ENCODE measurements around the gene MRPL45.

MRPL45 gene

DNA sequence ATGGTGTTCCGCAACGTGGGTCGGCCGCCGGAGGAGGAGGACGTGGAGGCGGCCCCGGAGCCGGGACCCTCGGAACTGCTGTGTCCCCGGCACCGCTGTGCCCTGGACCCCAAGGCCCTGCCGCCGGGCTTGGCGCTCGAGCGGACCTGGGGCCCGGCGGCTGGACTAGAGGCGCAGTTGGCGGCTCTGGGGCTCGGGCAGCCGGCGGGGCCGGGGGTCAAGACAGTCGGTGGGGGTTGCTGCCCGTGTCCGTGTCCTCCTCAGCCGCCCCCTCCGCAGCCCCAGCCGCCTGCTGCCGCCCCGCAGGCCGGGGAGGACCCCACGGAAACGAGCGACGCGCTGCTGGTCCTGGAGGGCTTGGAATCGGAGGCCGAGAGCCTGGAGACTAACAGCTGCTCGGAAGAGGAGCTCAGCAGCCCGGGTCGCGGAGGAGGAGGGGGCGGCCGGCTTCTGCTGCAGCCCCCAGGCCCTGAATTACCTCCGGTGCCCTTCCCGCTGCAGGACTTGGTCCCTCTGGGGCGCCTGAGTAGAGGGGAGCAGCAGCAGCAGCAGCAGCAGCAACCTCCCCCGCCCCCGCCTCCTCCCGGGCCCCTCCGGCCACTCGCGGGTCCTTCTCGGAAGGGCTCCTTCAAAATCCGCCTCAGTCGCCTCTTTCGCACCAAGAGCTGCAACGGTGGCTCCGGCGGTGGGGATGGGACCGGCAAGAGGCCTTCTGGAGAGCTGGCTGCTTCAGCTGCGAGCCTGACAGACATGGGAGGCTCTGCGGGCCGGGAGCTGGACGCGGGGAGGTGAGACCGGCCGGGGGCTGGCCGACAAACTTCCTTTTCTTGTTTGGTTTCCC is 55.5 kb downstream of the MRPL45 start:
- Histone ChIP-seq H3K27ac (replicated peaks; ENCODE audit: low read length) (no peak overlapping the region), H2AK5ac (ENCODE audit: low read depth, low read length) (peak overlapping the region; percentile 94), H3K9ac (ENCODE audit: low read depth, low read length, poor library complexity) (peak overlapping the region; percentile 95), H2BK120ac (ENCODE audit: low read depth, low read length) (peak overlapping the region; percentile 40), H3K4me2 (ENCODE audit: insufficient read depth, low read length, poor library complexity, severe bottlenecking) (peak overlapping the region; percentile 82), H2BK15ac (ENCODE audit: low read length) (peak overlapping the region; percentile 67), H3K4me3 (ENCODE audit: low read length in 2 of 2) (peak overlapping the region; percentile 74 to 85), H3K4ac (ENCODE audit: low read length) (no peak overlapping the region), H3K9me3 (replicated peaks in 1 of 2; ENCODE audit: control insufficient read depth in 2 of 2, insufficient read depth in 1 of 2, low read depth in 1 of 2, low read length in 2 of 2) (no peaks in the 10 kb centered on the region), H3K14ac (ENCODE audit: low read length) (peak overlapping the region; percentile 90), H3K4me1 (ENCODE audit: control insufficient read depth in 2 of 2, insufficient read depth in 1 of 2, low read depth in 1 of 2, low read length in 2 of 2) (peaks cover 12 to 13% of the 10 kb centered on the region in 2 donors), H4K91ac (ENCODE audit: low read depth, low read length, poor library complexity) (no peak overlapping the region), H3K79me1 (ENCODE audit: low read depth, low read length) (peaks cover 7% of the 10 kb centered on the region), H3K23ac (ENCODE audit: low read depth, low read length, poor library complexity) (peak overlapping the region; percentile 73), H2AFZ (ENCODE audit: low read length) (peak overlapping the region; percentile 90), H2BK5ac (ENCODE audit: low read length) (peak overlapping the region; percentile 39), H3K36me3 (replicated peaks in 1 of 2; ENCODE audit: control insufficient read depth in 2 of 2, insufficient read depth in 2 of 2, low read length in 2 of 2) (no peaks in the 10 kb centered on the region), H2BK12ac (ENCODE audit: low read length) (no peak overlapping the region), H4K8ac (ENCODE audit: low read depth, low read length) (no peak overlapping the region), H3K27me3 (ENCODE audit: control insufficient read depth in 3 of 3, insufficient read depth in 3 of 3, low read depth in 1 of 3, low read length in 3 of 3) (no peaks in the 10 kb centered on the region), H3K18ac (ENCODE audit: low read length) (peak overlapping the region; percentile 96)
- WGBS, 2 donors (ENCODE audit: extremely low coverage in 2 of 2, insufficient read length in 2 of 2, insufficient replicate concordance in 1 of 2) = no CpG with 5 or more reads among the region's 72 CpGs
- no peak for DNase-seq (ENCODE audit: low spot score)

DNA sequence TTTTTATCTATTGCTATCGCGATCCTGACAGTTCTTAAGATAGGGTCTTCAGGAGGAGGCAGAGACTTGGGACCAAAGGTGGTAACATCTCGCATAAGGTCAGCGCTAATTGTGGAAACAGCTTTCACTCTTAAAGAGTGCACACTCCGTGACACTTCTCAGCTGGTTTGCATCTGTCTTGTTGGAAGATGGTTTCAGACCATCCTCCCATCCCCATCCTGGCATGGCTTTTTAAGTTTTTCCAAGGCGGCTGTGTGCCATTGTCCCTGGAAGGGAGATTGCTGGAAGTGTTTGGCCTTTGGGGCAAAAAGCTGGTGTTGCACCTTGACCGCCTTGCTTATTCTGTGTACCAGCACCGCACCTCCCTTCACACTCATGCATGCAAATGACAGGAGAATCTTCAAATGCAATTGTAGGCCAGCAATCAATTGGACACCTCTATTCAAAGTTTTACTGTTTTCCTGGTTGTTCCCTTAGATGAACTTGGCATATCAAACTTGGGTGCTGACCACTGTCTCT is 56.2 kb downstream of the MRPL45 start:
- no CpG with 5 or more reads among the region's 8 CpGs for WGBS, 2 donors (ENCODE audit: extremely low coverage in 2 of 2, insufficient read length in 2 of 2, insufficient replicate concordance in 1 of 2)
- H3K27me3 ChIP-seq (ENCODE audit: control insufficient read depth in 3 of 3, insufficient read depth in 3 of 3, low read depth in 1 of 3, low read length in 3 of 3) = no peaks in the 10 kb centered on the region

DNA sequence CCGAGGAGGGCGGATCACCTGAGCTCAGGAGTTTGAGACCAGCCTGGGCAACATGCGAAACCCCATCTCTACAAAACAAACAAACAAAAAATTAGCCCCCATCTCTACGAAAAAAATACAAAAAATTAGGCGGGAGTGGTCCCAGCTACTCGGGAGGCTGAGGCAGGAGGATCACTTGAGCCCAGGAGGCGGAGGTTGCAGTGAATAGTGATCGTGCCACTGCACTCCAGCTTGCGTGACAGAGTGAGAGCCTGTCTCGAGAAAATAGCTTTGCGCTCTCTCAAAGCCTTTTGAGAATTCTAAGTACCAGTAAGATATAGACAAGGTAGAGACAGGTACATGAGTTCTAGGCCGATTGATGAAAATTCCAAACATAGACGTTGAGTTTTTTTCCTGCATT is 56.7 kb downstream of the MRPL45 start:
- no peaks in the 10 kb centered on the region for H3K27me3 ChIP-seq (ENCODE audit: control insufficient read depth in 3 of 3, insufficient read depth in 3 of 3, low read depth in 1 of 3, low read length in 3 of 3)
- H2BK15ac ChIP-seq (ENCODE audit: low read length) = no peak overlapping the region
- no peak overlapping the region for H3K4ac ChIP-seq (ENCODE audit: low read length)
- H3K4me1 ChIP-seq (ENCODE audit: control insufficient read depth in 2 of 2, insufficient read depth in 1 of 2, low read depth in 1 of 2, low read length in 2 of 2) = peaks cover 12 to 13% of the 10 kb centered on the region in 2 donors
- peak overlapping the region in 1 of 2 donors; percentile 74 for H3K4me3 ChIP-seq (ENCODE audit: low read length in 2 of 2)
- no peak overlapping the region for H4K8ac ChIP-seq (ENCODE audit: low read depth, low read length)
- H3K23ac ChIP-seq (ENCODE audit: low read depth, low read length, poor library complexity) = no peak overlapping the region
- WGBS, 2 donors (ENCODE audit: extremely low coverage in 2 of 2, insufficient read length in 2 of 2, insufficient replicate concordance in 1 of 2) = no CpG with 5 or more reads among the region's 13 CpGs
- H3K79me1 ChIP-seq (ENCODE audit: low read depth, low read length) = peaks cover 7% of the 10 kb centered on the region
- no peaks in the 10 kb centered on the region for H3K9me3 ChIP-seq (replicated peaks in 1 of 2; ENCODE audit: control insufficient read depth in 2 of 2, insufficient read depth in 1 of 2, low read depth in 1 of 2, low read length in 2 of 2)
- H2BK120ac ChIP-seq (ENCODE audit: low read depth, low read length) = no peak overlapping the region
- H2BK12ac ChIP-seq (ENCODE audit: low read length) = no peak overlapping the region
- no peak overlapping the region for H3K14ac ChIP-seq (ENCODE audit: low read length)
- no peaks in the 10 kb centered on the region for H3K36me3 ChIP-seq (replicated peaks in 1 of 2; ENCODE audit: control insufficient read depth in 2 of 2, insufficient read depth in 2 of 2, low read length in 2 of 2)
- no peak for DNase-seq (ENCODE audit: low spot score)
- peak overlapping the region; percentile 22 for H3K4me2 ChIP-seq (ENCODE audit: insufficient read depth, low read length, poor library complexity, severe bottlenecking)
- H2BK5ac ChIP-seq (ENCODE audit: low read length) = no peak overlapping the region
- no peak overlapping the region for H2AFZ ChIP-seq (ENCODE audit: low read length)
- no peak overlapping the region for H3K9ac ChIP-seq (ENCODE audit: low read depth, low read length, poor library complexity)
- H3K27ac ChIP-seq (replicated peaks; ENCODE audit: low read length) = no peak overlapping the region
- H3K18ac ChIP-seq (ENCODE audit: low read length) = no peak overlapping the region
- no peak overlapping the region for H2AK5ac ChIP-seq (ENCODE audit: low read depth, low read length)
- H4K91ac ChIP-seq (ENCODE audit: low read depth, low read length, poor library complexity) = no peak overlapping the region

More for the DNA sequence above, 56.2 kb downstream of the MRPL45 start:
- Histone ChIP-seq H3K9ac (ENCODE audit: low read depth, low read length, poor library complexity) (no peak overlapping the region), H3K36me3 (replicated peaks in 1 of 2; ENCODE audit: control insufficient read depth in 2 of 2, insufficient read depth in 2 of 2, low read length in 2 of 2) (no peaks in the 10 kb centered on the region), H3K79me1 (ENCODE audit: low read depth, low read length) (peaks cover 7% of the 10 kb centered on the region), H3K27ac (replicated peaks; ENCODE audit: low read length) (no peak overlapping the region), H2AK5ac (ENCODE audit: low read depth, low read length) (no peak overlapping the region), H3K4me3 (ENCODE audit: low read length in 2 of 2) (peak overlapping the region; percentile 74 to 85), H2BK120ac (ENCODE audit: low read depth, low read length) (no peak overlapping the region), H2BK5ac (ENCODE audit: low read length) (no peak overlapping the region), H2BK15ac (ENCODE audit: low read length) (no peak overlapping the region), H2BK12ac (ENCODE audit: low read length) (no peak overlapping the region), H4K91ac (ENCODE audit: low read depth, low read length, poor library complexity) (no peak overlapping the region), H3K4me2 (ENCODE audit: insufficient read depth, low read length, poor library complexity, severe bottlenecking) (peak overlapping the region; percentile 82), H3K14ac (ENCODE audit: low read length) (no peak overlapping the region), H3K23ac (ENCODE audit: low read depth, low read length, poor library complexity) (no peak overlapping the region), H3K4ac (ENCODE audit: low read length) (no peak overlapping the region), H3K9me3 (replicated peaks in 1 of 2; ENCODE audit: control insufficient read depth in 2 of 2, insufficient read depth in 1 of 2, low read depth in 1 of 2, low read length in 2 of 2) (no peaks in the 10 kb centered on the region), H2AFZ (ENCODE audit: low read length) (no peak overlapping the region), H3K18ac (ENCODE audit: low read length) (no peak overlapping the region), H4K8ac (ENCODE audit: low read depth, low read length) (no peak overlapping the region), H3K4me1 (ENCODE audit: control insufficient read depth in 2 of 2, insufficient read depth in 1 of 2, low read depth in 1 of 2, low read length in 2 of 2) (peaks cover 12 to 13% of the 10 kb centered on the region in 2 donors)
- no peak for DNase-seq (ENCODE audit: low spot score)

DNA sequence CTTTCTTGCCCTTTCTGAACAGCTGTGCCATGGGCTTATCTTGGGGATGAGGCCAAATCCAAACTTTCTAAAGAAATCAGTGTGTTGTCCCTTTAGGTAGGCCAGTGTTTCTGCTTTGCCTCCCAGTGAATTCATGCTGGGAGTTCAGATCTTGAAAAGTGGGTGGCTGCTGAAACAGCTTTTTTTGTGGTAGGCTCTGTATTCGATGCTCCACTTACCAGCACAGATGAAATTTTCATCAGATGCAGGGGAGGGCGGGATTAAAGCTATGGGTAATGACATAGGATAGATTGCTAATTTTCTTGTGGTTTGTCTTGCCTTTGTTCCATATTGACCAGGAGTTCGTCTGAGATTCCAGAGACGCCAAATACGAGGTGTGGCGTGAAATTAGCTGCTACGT is 57.5 kb downstream of the MRPL45 start:
- no peak overlapping the region for H3K23ac ChIP-seq (ENCODE audit: low read depth, low read length, poor library complexity)
- H3K9ac ChIP-seq (ENCODE audit: low read depth, low read length, poor library complexity) = no peak overlapping the region
- WGBS, 2 donors (ENCODE audit: extremely low coverage in 2 of 2, insufficient read length in 2 of 2, insufficient replicate concordance in 1 of 2) = no CpG with 5 or more reads among the region's 7 CpGs
- H3K4me3 ChIP-seq (ENCODE audit: low read length in 2 of 2) = peak overlapping the region in 1 of 2 donors; percentile 10
- no peak overlapping the region for H2BK120ac ChIP-seq (ENCODE audit: low read depth, low read length)
- no peak overlapping the region for H2BK12ac ChIP-seq (ENCODE audit: low read length)
- no peak overlapping the region for H3K14ac ChIP-seq (ENCODE audit: low read length)
- no peak overlapping the region for H4K8ac ChIP-seq (ENCODE audit: low read depth, low read length)
- no peak for DNase-seq (ENCODE audit: low spot score)
- H3K4ac ChIP-seq (ENCODE audit: low read length) = no peak overlapping the region
- no peaks in the 10 kb centered on the region for H3K27me3 ChIP-seq (ENCODE audit: control insufficient read depth in 3 of 3, insufficient read depth in 3 of 3, low read depth in 1 of 3, low read length in 3 of 3)
- no peak overlapping the region for H2BK15ac ChIP-seq (ENCODE audit: low read length)
- no peak overlapping the region for H3K27ac ChIP-seq (replicated peaks; ENCODE audit: low read length)
- no peak overlapping the region for H2AK5ac ChIP-seq (ENCODE audit: low read depth, low read length)
- no peak overlapping the region for H3K4me2 ChIP-seq (ENCODE audit: insufficient read depth, low read length, poor library complexity, severe bottlenecking)
- no peak overlapping the region for H2BK5ac ChIP-seq (ENCODE audit: low read length)
- H3K79me1 ChIP-seq (ENCODE audit: low read depth, low read length) = peaks cover 7% of the 10 kb centered on the region
- H2AFZ ChIP-seq (ENCODE audit: low read length) = no peak overlapping the region
- no peaks in the 10 kb centered on the region for H3K9me3 ChIP-seq (replicated peaks in 1 of 2; ENCODE audit: control insufficient read depth in 2 of 2, insufficient read depth in 1 of 2, low read depth in 1 of 2, low read length in 2 of 2)
- no peaks in the 10 kb centered on the region for H3K36me3 ChIP-seq (replicated peaks in 1 of 2; ENCODE audit: control insufficient read depth in 2 of 2, insufficient read depth in 2 of 2, low read length in 2 of 2)
- H3K4me1 ChIP-seq (ENCODE audit: control insufficient read depth in 2 of 2, insufficient read depth in 1 of 2, low read depth in 1 of 2, low read length in 2 of 2) = peaks cover 11 to 13% of the 10 kb centered on the region in 2 donors
- H3K18ac ChIP-seq (ENCODE audit: low read length) = no peak overlapping the region
- H4K91ac ChIP-seq (ENCODE audit: low read depth, low read length, poor library complexity) = no peak overlapping the region

All from neuronal stem cell (in vitro differentiated cells).